H1 (cell line): Measurements from ENCODE around the gene NUTM2A. TPM values are rescaled to one million over a fixed set of nuclear protein-coding genes. Genes with fewer than 3 reads are reported as not detected.
"Not testable (repeated sequence)": the region's sequence is repeated elsewhere in the genome, so short reads cannot be mapped to it uniquely, and the experiment has no call there.

ENCODE experiments used
- CTCF ChIA-PET: fragments of 300-600 bp; sonication (Branson Sonifier 250); formaldehyde crosslinking; loops from one replicate; lab custom pipeline; 2021; ENCODE audit not compliant: partially characterized antibody; lab: Charles Lee
- POLR2A ChIA-PET: fragments of 300-600 bp; sonication (Branson Sonifier 250); formaldehyde crosslinking; loops from one replicate; lab custom pipeline; 2021; ENCODE audit warnings: inconsistent platforms; ENCODE audit not compliant: partially characterized antibody; lab: Charles Lee
- DNase-seq, 2 experiments: peaks; one replicate each; pipeline versions ENCODE4 v3.0.0 to v3.0.0-alpha.2; 2010 to 2022; ENCODE audit warnings: low spot score in 2 of 2, low read depth in 1 of 2, mixed read lengths in 1 of 2
- FAIRE-seq: peaks from 2 replicates; lab custom pipeline; 2011; peaks lifted over from hg19 to GRCh38; lab: Jason Lieb, UNC
- H2AFZ ChIP-seq: 2 replicates; pipeline ENCODE4 v1.8.1; 2012; ENCODE audit warnings: low read length, inconsistent platforms
- H2AK5ac ChIP-seq: 2 replicates; pipeline ENCODE4 v1.6.1; 2013; ENCODE audit warnings: low read depth, low read length
- H2BK120ac ChIP-seq: replicated peaks from 2 replicates; pipeline ENCODE3; 2013; ENCODE audit warnings: low read depth, low read length, inconsistent platforms
- H2BK12ac ChIP-seq: 2 replicates; pipeline ENCODE4 v1.6.1; 2013; ENCODE audit warnings: low read depth, low read length
- H2BK15ac ChIP-seq: 2 replicates; pipeline ENCODE4 v1.6.1; 2013; ENCODE audit warnings: low read length
- H2BK20ac ChIP-seq: 2 replicates; pipeline ENCODE4 v1.6.1; 2013; ENCODE audit warnings: low read length
- H2BK5ac ChIP-seq: 2 replicates; pipeline ENCODE4 v1.6.1; 2013; ENCODE audit warnings: low read depth, low read length
- H3K14ac ChIP-seq: 2 replicates; pipeline ENCODE4 v1.6.1; 2013; ENCODE audit warnings: inconsistent platforms; ENCODE audit not compliant: insufficient read length
- H3K18ac ChIP-seq: 2 replicates; pipeline ENCODE4 v1.6.1; 2013; ENCODE audit warnings: low read length; ENCODE audit errors: extremely low read depth
- H3K23ac ChIP-seq: 2 replicates; pipeline ENCODE4 v1.6.1; 2013; ENCODE audit warnings: inconsistent platforms; ENCODE audit not compliant: insufficient read length
- H3K23me2 ChIP-seq: 2 replicates; pipeline ENCODE4 v1.6.1; 2013; ENCODE audit warnings: low read depth, low read length
- H3K27ac ChIP-seq: 2 replicates; pipeline ENCODE4 v1.6.1; 2011; ENCODE audit warnings: low read depth, low read length, inconsistent platforms
- H3K27me3 ChIP-seq, 4 experiments: replicated peaks in 1 of 4; 1 replicate in 1 of 4; 2 replicates in 3 of 4; pipeline versions ENCODE4 v1.6.1 to v1.8.1; 2011 to 2013; ENCODE audit warnings: low read length in 3 of 4, mild to moderate bottlenecking in 3 of 4, inconsistent platforms in 2 of 4, mixed read lengths in 2 of 4, moderate library complexity in 1 of 4; ENCODE audit not compliant: control insufficient read depth in 3 of 4, insufficient read depth in 3 of 4; ENCODE audit errors: extremely low read depth in 1 of 4
- H3K36me3 ChIP-seq, 4 experiments: 2 replicates each; pipeline versions ENCODE4 v1.6.1 to v1.8.1; 2011 to 2013; ENCODE audit warnings: mild to moderate bottlenecking in 4 of 4, low read length in 3 of 4, moderate library complexity in 2 of 4, control low read depth in 1 of 4, inconsistent platforms in 1 of 4; ENCODE audit not compliant: insufficient read depth in 4 of 4, control insufficient read depth in 2 of 4
- H3K4ac ChIP-seq: replicated peaks from 2 replicates; pipeline ENCODE3; 2013; ENCODE audit warnings: low read length, low read depth, mixed read lengths, inconsistent platforms; ENCODE audit not compliant: insufficient read length
- H3K4me1 ChIP-seq, 4 experiments: replicated peaks in 1 of 4; 1 replicate in 1 of 4; 2 replicates in 3 of 4; pipeline versions ENCODE4 v1.6.1 to v1.8.1; 2011 to 2013; ENCODE audit warnings: low read length in 3 of 4, inconsistent platforms in 2 of 4, mixed read lengths in 1 of 4; ENCODE audit not compliant: insufficient read depth in 4 of 4, control insufficient read depth in 3 of 4
- H3K4me2 ChIP-seq, 2 experiments: 2 replicates each; pipeline versions ENCODE4 v1.6.1 to v1.8.1; 2011 to 2013; ENCODE audit warnings: low read depth in 2 of 2, low read length in 2 of 2, control low read depth in 1 of 2, inconsistent platforms in 1 of 2, mild to moderate bottlenecking in 1 of 2; ENCODE audit not compliant: insufficient read depth in 1 of 2
- H3K4me3 ChIP-seq, 4 experiments: fragments of 200-600, 300-600 bp in 1 of 4; sonication (generic), shearing (Covaris generic), sonication (Bioruptor Twin) in 1 of 4; 2 replicates each; pipeline versions ENCODE4 v1.5.1 to v1.8.1; 2011 to 2016; ENCODE audit warnings: low read length in 4 of 4, low read depth in 3 of 4, control low read depth in 2 of 4, inconsistent platforms in 2 of 4, mild to moderate bottlenecking in 2 of 4, mixed read lengths in 1 of 4, moderate library complexity in 1 of 4; ENCODE audit not compliant: insufficient read depth in 2 of 4; ENCODE audit errors: extremely low read depth in 1 of 4
- H3K56ac ChIP-seq: replicated peaks from 2 replicates; pipeline ENCODE3; 2013; ENCODE audit warnings: low read depth, mild to moderate bottlenecking, mixed read lengths, low read length, inconsistent platforms; ENCODE audit not compliant: insufficient read length
- H3K79me1 ChIP-seq: 2 replicates; pipeline ENCODE4 v1.6.1; 2013; ENCODE audit warnings: low read depth, low read length, control low read depth
- H3K79me2 ChIP-seq, 2 experiments: 2 replicates each; pipeline versions ENCODE4 v1.6.1 to v1.8.1; 2012 to 2013; ENCODE audit warnings: low read length in 2 of 2, mild to moderate bottlenecking in 2 of 2, inconsistent platforms in 1 of 2; ENCODE audit not compliant: insufficient read depth in 2 of 2, control insufficient read depth in 1 of 2
- H3K9ac ChIP-seq, 4 experiments: replicated peaks in 1 of 4; 1 replicate in 1 of 4; 2 replicates in 3 of 4; pipeline versions ENCODE4 v1.6.1 to v1.8.1; 2011 to 2013; ENCODE audit warnings: low read depth in 3 of 4, low read length in 3 of 4, control low read depth in 2 of 4, mild to moderate bottlenecking in 2 of 4, moderate library complexity in 2 of 4, inconsistent platforms in 1 of 4; ENCODE audit errors: extremely low read depth in 1 of 4
- H3K9me3 ChIP-seq, 2 experiments: 2 replicates each; pipeline versions ENCODE4 v1.6.1 to v1.8.1; 2012 to 2013; ENCODE audit warnings: mild to moderate bottlenecking in 2 of 2, moderate library complexity in 2 of 2, control low read depth in 1 of 2, inconsistent platforms in 1 of 2, low read depth in 1 of 2, low read length in 1 of 2, mixed read lengths in 1 of 2; ENCODE audit not compliant: insufficient read depth in 2 of 2
- H4K20me1 ChIP-seq, 2 experiments: replicated peaks in 1 of 2; 2 replicates each; pipeline versions ENCODE3 to v1.8.1; 2011 to 2013; ENCODE audit warnings: inconsistent platforms in 2 of 2, low read length in 2 of 2, mild to moderate bottlenecking in 1 of 2; ENCODE audit not compliant: insufficient read depth in 2 of 2, control insufficient read depth in 1 of 2
- H4K5ac ChIP-seq: 2 replicates; pipeline ENCODE4 v1.6.1; 2013; ENCODE audit warnings: low read length, low read depth, mixed read lengths, inconsistent platforms; ENCODE audit not compliant: insufficient read length
- H4K8ac ChIP-seq: 2 replicates; pipeline ENCODE4 v1.8.0; 2013; ENCODE audit warnings: mild to moderate bottlenecking, moderate library complexity, low read length, inconsistent platforms; ENCODE audit not compliant: insufficient read depth; ENCODE audit errors: extremely low read depth
- H4K91ac ChIP-seq: replicated peaks from 2 replicates; pipeline ENCODE3; 2013; ENCODE audit warnings: low read length, mixed read lengths, inconsistent platforms; ENCODE audit not compliant: insufficient read length
- WGBS, 2 experiments: shearing (Covaris generic) in 1 of 2; methylation state at CpG; one replicate each; pipeline versions ENCODE4 v1.1.6 to v1.1.7; 2013 to 2015; ENCODE audit warnings: low lambda C conversion rate in 2 of 2, mixed read lengths in 2 of 2, inconsistent platforms in 1 of 2, low coverage in 1 of 2, missing lambda C conversion rate in 1 of 2; ENCODE audit not compliant: insufficient replicate concordance in 2 of 2, insufficient coverage in 1 of 2, insufficient read length in 1 of 2; ENCODE audit errors: extremely low coverage in 1 of 2, missing lambda C conversion rate in 1 of 2; 5-methylcytosine and 5-hydroxymethylcytosine counted together
- polyA plus RNA-seq, 7 experiments: library from polyadenylated mRNA; depleted of rRNA in 3 of 7; stranded (reverse) in 5 of 7; unstranded in 2 of 7; fragments of >200 nt in 5 of 7; fragments of 200-250 nt in 2 of 7; gene quantifications; 1 replicate in 5 of 7; 2 replicates in 1 of 7; 4 replicates in 1 of 7; pipeline versions ENCODE4 v1.2.1 to v1.2.3, GENCODE V29; 2011 to 2013; ENCODE audit warnings: missing spikeins in 2 of 7, mixed read lengths in 2 of 7
- total RNA-seq: library from RNA; stranded (reverse); fragmentation: NEBNext Ultra II Directional; extraction: Animal tissue kit (Norgen Biotek cat#: 25700); gene quantifications from 2 replicates; pipeline ENCODE4 v1.2.1, GENCODE V29; 2021

The NUTM2A gene
- total and polyA plus RNA-seq, 2 of the 8 experiments (the other 6 are each of a cell fraction or from before 2014, with no cell fraction given) = 0.41 to 0.51 TPM

DNA sequence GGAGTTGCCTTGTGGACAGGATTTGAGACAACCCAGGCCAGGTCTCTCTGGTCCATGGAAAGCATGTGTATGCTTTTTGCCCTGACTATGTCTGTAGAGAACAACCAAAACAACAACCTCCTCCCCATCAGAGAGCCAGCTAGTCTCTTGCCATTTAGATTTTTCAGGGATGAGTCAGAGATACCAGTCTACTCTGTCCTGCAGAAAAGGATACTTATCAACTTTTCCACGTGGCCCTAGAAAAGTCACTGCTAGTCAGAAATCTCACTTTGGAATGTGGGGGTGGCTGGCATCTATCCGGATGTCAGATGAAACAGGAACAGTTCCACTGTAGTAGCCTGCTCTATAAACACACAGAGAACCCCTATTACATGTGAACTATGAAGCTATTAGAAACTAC lies 13.4 kb upstream of the NUTM2A start:
- 86% methylated on average over 2 of the region's 2 CpGs; no CpG with 5 or more reads in 1 of the 2 experiments for WGBS, 2 experiments
- H3K36me3 ChIP-seq, H2AK5ac ChIP-seq, H4K91ac ChIP-seq, H3K14ac ChIP-seq, H3K4ac ChIP-seq, H2AFZ ChIP-seq, DNase-seq, FAIRE-seq, H2BK20ac ChIP-seq, H3K79me1 ChIP-seq, H3K4me3 ChIP-seq, H3K9ac ChIP-seq, H2BK120ac ChIP-seq, H3K18ac ChIP-seq, H3K56ac ChIP-seq, H3K79me2 ChIP-seq, H3K27ac ChIP-seq, H2BK5ac ChIP-seq, H2BK15ac ChIP-seq, H3K23ac ChIP-seq, H3K4me1 ChIP-seq, H3K9me3 ChIP-seq, H3K23me2 ChIP-seq, H2BK12ac ChIP-seq, POLR2A ChIA-PET, H3K4me2 ChIP-seq, CTCF ChIA-PET, H4K8ac ChIP-seq, H4K5ac ChIP-seq, H3K27me3 ChIP-seq, H4K20me1 ChIP-seq: not testable (repeated sequence)

DNA sequence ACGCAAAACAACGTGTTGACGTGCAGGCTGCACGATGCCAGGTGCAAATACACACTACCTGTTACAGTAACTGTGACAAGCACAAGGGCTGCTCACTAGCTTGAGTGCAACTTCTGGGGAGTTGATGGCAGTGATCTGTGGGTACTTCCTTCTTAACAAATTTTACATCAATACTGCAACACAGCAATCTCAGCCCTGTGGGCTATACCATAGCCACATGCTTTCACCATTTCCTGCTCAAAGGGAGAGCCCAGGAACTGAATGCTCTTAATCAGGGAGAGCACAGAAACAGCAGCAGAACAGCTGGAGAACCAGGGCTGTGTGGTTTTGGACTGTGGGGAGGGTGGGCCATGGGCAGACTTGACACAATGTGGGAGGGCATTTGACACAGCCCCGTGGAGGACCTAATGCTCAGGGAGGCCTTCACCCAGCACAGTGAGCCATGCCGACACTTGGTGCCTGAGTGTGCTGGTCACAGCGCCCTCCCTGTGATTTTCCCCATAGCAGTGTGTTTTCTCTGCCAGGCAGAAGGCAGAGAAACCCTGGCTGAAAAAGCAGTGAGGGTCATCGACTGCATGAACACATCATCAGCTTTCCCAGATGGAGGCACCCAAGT lies 12.0 kb upstream of the NUTM2A start:
- H3K18ac ChIP-seq, H3K23ac ChIP-seq, H4K20me1 ChIP-seq, H3K23me2 ChIP-seq, H4K91ac ChIP-seq, H3K4ac ChIP-seq, H3K14ac ChIP-seq, H2BK5ac ChIP-seq, H2BK20ac ChIP-seq, CTCF ChIA-PET, H2AFZ ChIP-seq, H2AK5ac ChIP-seq, H2BK120ac ChIP-seq, H2BK12ac ChIP-seq, DNase-seq, H3K9ac ChIP-seq, H4K5ac ChIP-seq, H3K79me2 ChIP-seq, H4K8ac ChIP-seq, H3K4me1 ChIP-seq, H3K56ac ChIP-seq, H3K27me3 ChIP-seq, FAIRE-seq, POLR2A ChIA-PET, H2BK15ac ChIP-seq, H3K9me3 ChIP-seq, H3K4me2 ChIP-seq, H3K36me3 ChIP-seq, H3K4me3 ChIP-seq, H3K79me1 ChIP-seq, H3K27ac ChIP-seq: not testable (repeated sequence)
- WGBS, 2 experiments = 100% methylated on average over 2 of the region's 8 CpGs; no CpG with 5 or more reads in 1 of the 2 experiments
